Stimulated activated CD4-positive, alpha-beta T cell treated with anti-CD3 and anti-CD28 coated beads, Interleukin-15, amount 100 ng/mL, for 1 hour (primary cell): ENCODE measurements around the gene LIPC.

Source experiments
- DNase-seq, 2 donors: peaks; one replicate each; pipeline ENCODE4 v3.0.0-alpha.2; 2020; ENCODE audit warnings: low read depth in 1 of 2, low spot score in 1 of 2

LIPC gene

DNA sequence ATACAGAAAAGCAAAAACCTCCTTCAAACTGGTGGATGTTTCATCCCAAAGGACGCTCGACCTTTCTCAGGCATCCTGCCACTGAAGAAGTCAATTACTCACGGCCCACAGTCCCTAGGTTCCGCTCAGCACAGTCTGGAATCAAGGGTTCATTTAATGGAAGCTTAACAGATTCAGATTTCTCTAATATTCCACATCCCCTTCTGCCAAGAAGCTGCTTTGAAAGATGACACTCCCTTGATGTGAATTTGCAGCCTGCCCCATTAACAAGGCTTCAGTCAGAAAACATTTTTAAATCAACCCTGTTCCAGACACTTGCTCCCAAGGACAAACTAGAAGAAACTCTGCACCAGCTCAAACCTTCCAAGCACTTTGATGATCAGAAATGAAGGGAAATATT, 81.2 kb downstream of the LIPC start:
- no peak for DNase-seq

DNA sequence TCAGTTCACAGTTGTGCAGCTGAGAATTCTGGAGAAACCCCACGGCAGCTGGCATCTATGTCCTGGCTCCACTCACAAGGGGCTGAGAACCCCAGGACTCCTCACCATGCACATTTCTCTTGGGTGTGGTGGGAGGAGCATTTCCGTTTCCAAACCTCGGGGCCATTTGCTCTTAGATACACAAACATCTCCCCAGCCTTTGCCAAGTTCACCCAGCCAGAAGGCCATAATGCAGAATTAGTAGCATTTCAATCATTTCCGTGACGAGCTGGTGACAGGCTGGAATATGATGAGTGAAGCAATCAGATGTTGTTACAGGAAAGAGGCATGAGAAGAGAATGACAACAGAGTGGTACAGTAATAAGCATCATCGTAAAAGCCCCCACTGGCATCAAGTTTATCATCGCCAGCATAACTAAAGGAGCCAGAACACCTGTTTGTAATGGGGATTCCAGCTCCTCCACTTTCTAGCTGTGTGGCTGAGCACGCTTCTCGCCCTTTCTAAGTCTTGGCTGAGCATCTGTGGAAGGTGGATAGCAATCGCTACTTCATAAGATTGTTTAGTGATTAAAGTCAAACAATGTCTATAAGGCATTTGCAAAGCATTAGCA, 82.0 kb downstream of the LIPC start:
- no peak for DNase-seq

DNA sequence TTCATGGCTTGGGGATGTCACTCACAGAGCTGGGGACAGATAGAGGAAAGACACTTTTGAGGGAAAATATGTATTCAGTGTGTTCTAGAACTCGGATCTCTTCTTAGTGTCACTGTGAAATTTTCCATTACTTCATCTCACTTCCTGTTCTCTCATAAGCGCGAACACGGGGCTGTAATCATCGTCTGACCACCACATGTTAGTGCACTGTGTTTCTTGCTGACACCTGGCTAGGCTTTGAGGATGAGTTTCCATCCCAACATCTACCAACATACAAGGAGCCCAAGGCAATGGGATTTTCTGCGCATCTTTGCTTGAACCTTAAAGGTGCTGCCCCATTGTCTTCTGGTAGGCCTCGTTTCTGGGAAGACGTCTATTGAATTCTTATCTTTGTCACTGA, 84.0 kb downstream of the LIPC start:
- DNase-seq, result no peak

DNA sequence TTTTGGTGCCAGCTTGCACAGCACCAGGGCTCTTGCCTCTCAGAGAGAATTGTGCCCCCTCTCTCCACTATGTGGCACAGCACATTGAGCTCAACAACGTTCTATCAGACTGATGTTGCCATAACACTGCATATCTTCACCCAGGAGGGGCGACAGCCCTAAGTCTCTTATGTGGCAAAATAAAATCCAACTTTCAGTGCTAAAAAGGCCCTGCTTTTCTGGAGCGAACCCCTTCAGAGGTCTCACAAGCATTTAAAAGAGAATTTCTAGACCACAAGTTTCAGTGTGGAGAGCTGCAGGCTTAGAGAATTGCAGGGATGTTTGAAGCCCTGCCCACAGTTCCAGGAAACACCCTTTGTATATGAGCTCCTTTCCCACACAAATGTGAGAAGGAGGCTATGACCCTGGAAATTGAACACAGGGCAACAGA, 85.5 kb downstream of the LIPC start:
- no peak for DNase-seq

DNA sequence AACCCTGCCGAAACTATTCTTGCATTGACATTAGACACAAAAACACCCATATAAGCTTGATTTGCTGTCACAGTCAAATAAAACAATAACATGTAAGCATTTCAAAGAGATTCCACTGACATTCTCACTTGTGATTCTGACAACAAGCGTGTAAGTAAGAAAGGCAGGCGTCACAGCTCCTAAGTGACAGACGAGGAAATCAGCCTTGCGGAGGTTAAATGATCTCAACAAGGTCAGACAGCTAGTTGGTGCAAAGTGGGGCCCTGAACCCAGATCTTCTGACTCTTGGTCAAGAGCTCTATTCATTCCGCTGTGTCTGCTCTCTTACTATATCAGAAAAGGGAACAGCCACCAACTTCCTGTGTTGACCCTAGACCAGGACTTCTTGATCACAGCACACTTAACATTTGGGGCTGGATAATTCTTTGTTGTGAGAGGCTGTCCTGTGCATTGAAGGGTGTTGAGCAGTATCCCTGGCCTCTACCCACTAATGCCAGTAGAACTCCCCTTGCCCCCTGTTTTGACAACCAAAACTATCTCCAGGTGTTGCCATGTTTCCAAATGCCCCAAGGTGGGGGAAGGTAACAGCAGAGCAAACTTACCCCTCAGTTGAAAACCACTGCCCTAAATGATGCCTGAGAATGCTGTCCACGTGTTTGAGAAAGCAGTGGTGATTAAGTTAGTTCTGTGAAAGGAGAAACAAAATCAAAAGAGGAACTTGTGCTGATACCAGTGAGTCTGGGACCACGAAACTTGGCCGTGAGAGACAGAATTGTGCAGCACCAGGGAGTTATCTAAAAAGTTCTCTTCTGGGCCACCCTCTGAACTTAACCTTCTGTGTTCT, 86.1 kb downstream of the LIPC start:
- no peak for DNase-seq

DNA sequence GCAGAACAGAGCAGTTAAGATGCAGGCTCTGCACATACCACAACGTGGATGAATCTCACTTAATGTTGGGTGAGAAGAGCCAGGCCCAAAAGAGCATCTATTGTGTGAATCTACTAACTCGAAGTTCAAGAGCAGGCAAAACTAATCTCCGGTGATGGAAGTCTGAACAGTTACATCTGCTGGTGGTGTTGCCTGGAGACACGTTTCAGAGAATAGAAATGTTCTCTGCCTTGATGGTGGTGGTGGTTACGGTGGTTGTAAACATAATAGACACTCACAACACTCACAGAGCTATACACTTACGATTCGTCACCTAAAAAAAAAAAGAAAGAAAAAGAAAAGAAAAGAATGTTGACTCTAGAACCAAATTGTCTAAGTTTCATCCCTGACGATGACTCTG, 86.8 kb downstream of the LIPC start:
- DNase-seq, result no peak

DNA sequence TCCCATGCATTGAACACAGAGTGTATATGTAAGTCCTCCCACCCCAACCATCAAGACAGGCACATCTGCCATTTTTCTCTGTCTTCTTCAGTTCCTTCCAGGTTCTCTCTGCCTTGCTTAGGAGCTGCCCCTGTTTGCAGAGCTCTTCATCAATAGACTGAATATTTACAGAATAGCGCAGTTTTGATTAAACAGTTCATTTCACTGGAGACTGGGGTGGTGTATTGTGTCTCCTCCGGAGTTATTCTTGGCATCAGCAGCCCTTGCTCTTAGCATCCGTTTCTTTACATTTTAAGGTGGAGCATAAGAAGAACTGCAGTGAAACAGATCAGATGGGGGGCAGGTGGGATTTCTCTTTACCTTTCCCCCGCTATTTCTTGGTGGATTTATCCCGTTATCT, 87.7 kb downstream of the LIPC start:
- DNase-seq, result no peak

DNA sequence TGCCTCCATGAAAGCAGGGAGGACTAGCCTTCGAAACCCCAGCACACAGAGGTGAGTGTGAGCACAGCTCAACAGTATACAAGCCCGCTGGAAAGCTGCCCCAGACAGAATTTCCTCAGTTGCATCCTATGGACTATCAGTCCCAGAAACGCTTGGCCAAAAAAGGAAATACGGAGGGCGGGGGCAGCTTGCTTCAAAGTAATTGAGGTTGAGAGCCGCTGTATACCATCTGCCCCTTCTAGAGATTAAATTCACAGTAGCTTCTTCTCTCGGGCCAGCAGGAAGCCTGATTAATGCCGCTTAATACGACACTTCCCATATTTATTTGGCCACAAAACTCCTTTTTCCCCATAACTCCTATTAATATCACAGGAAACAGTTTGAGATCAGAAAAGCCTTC, 88.7 kb downstream of the LIPC start:
- no peak for DNase-seq

DNA sequence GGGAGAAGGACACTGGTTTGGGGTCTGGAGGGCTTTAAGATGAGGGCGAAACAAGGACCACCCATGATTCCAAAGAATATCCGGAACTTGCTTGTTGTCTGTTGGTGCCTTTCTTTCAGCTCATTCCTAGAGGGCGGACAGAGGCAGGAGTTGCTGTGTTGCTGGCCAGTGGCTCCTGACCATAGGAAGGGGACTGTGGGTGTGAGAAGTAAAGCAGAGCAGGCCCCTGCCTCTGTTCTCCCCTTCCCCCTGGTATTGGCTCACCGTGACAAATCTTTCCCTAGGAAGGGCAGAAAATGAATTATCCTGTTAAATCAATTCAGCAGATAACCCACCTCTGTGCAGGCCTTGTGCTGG, 89.1 kb downstream of the LIPC start:
- DNase-seq, result no peak

DNA sequence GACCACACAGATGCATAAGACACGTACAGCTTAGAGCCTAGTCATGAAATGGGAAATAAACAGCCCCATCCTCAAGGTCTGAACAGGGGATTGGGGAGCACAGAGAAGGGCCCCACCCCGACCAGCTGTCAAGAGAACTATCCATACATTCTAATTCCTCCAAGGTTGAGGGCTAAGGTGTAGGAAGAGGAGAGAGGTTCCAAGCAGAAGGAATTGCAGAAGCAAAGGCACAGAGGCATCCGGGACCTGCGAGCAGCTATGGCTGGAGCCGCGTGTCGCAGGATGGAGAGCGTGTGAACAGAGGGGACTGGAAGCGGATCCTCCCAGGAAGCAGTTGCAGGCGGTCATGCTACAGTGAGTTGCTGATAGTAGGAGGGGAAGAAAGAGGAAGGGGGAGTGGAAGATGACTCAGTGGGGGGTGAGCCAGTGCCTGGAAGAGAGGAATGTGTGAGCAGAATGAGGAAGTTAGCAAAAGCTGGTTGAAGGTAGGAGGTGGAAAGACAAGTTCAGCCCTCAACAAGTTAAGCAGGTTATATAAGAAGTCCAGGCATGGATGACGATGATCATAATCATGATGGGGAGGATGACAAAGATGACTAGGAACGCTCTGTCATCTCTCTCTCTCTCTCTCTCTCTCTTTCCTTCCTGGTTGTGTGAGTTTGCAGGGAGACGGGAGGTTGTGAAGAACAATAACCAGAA, 89.7 kb downstream of the LIPC start:
- no peak for DNase-seq

DNA sequence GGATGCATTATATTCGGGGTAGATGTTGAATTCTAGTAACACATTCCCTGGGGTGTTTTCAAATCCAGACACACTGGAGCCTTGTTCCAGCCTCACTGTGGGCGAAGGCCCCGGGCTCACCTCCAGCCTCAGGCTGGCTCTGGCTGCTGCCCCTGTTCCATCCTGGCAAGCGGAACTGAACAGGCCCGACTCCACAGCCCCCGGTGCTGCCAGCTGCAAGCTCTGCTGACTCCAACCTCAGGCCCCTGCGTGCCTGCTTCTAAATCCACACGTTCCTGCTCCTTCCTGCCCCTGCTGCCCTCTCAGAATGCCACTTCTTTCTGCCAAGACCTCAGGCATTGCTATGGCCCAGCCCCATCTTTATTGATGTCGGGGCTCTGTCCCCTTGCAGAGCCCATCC, 90.6 kb downstream of the LIPC start:
- no peak for DNase-seq

DNA sequence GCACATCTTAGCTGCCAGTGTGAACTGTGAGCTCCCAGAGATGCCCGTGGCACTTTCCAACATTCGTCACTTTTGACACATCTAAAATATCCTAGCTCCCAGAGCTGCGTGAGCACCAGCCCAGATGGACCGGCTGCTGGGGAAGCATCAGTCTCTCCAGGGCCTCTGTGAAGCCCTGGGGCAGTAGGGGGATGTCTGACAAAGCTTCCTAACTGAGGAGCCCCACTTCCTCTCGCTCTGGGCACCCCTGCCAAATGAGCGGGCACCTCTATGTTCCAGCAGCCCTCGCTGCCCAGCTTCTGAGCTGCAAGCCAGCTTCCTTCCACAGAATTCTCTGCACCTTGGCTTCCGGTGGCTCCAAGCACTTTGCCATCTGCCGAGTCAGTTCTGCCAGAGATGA, 91.1 kb downstream of the LIPC start:
- no peak for DNase-seq

DNA sequence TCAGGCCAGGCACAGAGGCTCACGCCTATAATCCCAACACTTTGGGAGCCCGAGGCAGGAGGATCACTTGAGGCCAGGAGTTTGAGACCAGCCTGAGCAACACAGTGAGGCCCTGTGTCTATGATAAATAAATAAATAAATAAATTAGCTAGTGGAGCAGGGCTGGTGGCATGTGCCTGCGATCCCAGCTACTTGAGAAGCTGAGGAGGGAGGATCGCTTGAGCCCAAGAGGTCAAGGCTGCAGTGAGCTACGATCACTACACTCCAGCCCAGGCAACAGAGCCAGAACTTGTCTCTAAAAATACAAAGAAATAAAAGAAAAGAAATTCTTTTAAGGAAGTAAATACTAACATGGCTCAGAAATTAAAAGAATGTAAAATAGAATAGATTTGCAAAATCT, 91.8 kb downstream of the LIPC start:
- no peak for DNase-seq

DNA sequence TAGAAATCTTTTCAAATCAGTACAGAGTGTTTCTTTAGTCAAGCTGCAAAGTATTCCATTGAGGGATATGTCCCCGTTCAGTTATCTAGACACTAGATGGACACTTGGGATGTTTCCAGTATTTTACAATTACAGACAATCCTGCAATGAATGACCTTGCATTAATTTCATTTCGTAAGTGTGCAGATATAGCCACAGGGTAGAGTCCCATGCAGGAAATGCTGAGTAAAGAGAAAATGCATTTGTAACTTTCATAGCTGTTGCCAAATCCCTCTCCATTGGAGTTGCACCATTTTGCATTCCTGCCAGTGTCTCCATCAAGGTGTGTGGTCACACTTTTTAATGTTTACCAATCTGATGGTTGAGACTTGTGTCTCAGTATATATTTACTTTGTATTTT, 92.5 kb downstream of the LIPC start:
- DNase-seq, result no peak

DNA sequence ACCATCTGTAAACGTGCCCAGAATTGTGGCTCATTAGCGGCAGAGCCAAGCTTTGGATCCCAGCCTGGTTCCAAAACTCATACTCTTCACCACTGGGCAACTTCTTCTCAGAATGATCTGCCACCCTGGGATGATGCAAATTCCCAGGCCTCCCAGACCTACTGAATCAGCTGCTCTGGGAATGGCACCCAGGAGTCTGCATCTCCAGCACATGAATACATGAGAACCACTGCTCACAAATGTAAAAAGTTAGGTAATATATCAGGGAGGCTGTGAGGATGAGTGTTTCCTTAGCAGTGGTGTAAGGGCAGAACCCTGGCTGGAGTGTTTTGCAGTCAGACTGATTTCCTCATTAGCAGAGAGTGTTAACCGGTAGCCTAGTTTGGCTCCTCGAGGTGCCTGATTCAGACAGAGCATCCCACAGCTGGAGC, 94.2 kb downstream of the LIPC start:
- no peak for DNase-seq

DNA sequence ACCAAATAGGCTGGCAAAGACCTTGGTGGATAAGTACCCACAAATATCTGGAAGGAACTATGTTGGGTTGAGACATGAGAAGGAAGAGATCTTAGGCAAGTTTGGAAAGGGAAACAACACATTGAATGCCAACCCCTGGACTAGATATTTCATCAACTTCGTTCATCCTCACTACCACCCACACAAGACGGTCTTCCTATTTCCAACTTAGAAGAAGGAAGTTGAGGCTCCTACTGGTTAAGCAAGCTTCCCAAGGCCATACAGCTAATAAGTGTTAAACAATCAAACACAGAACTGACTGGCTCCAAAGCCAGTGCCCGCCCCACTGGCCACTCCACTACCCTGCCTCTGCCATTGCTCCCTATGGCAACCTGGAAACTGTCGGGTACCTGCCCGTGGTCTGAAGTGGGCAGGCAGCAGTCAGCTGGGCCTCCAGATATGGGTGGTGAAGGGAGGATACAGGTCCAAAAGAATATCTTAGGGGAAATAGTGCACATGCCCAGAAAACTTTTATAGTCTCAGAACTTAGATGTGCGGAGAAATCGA, 94.9 kb downstream of the LIPC start:
- no peak for DNase-seq

DNA sequence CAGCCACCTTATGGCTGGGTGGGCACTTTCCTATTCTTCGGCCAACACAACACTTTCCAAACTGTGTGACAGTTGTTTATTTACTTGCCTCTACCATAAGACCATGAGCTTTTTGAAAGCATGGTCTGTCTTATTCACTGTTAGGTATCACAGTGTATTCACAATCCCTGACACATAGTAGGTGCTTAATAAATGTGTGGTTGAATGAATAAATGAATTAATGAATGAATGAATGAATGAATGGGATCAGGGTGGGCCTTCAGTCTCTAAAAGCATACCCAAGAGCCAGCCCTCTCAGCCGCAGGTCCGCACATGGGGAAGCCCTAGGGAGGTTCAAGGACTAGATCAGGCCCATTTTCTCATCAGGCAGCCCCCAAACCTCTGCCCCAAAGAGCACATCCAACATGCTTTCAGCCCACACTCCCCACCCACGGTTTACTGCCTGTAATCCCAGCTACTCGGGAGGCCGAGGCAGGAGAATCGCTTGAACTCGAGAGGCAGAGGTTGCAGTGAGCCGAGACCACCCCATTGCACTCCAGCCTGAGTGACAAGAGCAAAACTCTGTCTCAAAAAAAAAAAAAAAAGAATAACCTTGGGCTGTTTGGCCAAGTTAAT, 95.9 kb downstream of the LIPC start:
- no peak for DNase-seq

DNA sequence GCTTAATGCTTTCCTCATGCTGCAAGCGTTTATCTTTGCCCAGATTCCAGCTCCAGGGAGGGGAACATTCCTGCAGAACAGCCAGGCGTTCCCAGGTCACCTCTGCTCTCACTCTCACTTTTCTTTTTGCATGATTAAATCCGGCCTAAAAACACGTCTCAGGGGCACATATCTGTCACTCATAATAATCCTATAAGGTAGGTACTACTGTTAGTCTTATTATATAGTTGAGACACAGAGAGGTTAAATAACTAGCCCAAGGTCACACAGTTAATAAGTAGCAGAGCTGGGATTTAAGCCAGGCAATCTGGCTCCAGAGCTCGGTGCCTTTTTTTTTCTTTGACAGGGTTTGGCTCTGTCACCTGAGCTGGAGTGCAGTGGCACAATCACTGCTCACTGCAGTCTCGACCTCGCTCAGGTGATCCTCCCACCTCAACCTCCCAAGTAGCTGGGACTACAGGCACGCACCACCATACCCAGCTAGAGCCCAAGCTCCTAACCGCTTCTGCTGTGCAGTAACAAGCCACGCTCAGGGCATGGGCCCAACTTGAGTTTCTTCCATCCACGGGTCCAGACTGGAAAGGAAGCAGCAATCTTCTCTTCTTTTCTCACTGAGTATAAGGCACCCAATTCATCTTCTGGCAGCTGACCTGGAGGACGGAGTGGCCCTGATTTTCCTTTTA, 96.5 kb downstream of the LIPC start:
- no peak for DNase-seq

DNA sequence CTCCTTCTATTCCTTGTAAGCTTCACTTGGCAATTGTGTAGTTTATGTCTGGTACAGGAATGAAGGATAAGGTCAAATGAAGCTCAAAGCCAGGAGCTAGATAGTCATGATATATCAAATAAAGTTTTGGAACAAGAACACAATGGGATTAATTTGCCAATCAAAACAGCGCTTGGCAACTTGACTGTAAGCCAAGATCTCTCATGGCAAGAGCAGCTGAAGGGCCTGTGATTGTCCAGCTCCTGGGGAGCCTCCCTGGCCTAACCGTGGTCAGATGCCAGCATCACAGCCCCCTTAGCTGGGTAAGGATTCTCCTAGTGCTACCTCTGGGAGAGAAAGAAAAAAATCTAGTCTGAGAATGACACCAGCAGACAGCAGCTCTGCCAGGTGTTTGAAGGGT, 97.2 kb downstream of the LIPC start:
- no peak for DNase-seq

DNA sequence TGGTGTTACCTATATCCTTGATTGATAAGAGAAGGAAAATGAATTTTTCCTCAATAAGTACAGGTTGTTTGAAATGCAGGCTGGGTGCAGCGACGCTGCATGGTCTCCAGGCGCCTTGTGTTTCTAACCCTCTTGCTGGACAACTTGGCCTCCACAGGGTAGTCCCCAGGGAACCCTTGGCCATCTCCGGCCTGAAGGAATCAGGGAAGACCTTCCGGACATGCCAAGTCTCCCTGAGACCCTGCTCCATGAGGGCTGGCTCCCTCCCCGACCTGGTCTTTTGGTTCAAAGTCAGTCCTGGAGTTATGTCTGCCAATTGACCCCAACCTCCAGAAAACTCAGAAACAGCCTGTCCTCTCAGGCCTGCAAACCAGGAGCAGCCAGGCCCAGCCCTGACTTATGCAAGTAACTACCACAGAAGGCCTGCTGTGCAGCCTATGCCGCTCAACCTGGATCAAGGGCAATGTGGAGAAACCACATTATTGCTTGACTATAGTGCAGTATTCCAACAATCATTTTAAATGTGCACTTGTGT, 98.3 kb downstream of the LIPC start:
- no peak for DNase-seq

DNA sequence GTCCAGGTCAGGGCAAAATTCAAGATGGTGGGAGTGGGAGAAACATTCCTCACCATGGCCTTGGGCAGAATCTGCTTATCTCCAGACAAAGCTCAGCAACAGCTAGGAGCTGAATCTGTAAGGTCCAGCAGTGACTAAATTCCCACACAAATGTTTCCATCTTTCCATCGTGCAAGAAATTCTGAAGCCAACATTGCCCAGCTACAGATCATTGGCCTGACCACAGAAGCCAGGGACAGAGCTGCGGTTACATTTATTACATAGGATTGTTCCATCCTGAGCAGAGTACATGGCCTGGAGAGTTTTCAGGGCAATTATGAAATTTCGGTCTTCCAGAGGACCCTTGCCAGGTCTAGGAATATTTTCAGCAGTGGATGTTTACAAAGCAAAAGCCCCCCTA, 100.3 kb downstream of the LIPC start:
- DNase-seq, result no peak
